Measurements from ENCODE around the gene ANKRD9. TPM values are rescaled to one million over a fixed set of nuclear protein-coding genes. Genes with fewer than 3 reads are reported as not detected.

ANKRD9 gene
- total and polyA plus RNA-seq, 7 donors = 9.6 to 36.0 (median 16.4) TPM

GRCh38 chr14:102530828-102531478, 21.4 kb upstream of the ANKRD9 start:
- 24 to 51% methylated on average over 13 of the region's 13 CpGs for WGBS, 2 donors
- TF ChIP-seq POLR2AphosphoS5 (IDR thresholded peaks at IDR 0.05) = no peak
- TF ChIP-seq CTCF (IDR thresholded peaks at IDR 0.05) = no peak
- TF ChIP-seq EP300 (IDR thresholded peaks at IDR 0.05) = no peak
- no peak for TF ChIP-seq POLR2A (IDR thresholded peaks at IDR 0.05)
- no peak overlapping the region for H3K4me3 ChIP-seq
- H3K27me3 ChIP-seq = no peaks in the 10 kb centered on the region
- no peaks in the 10 kb centered on the region for H3K36me3 ChIP-seq
- no peak for DNase-seq
- H3K4me1 ChIP-seq = no peaks in the 10 kb centered on the region
- no peaks in the 10 kb centered on the region for H3K9me3 ChIP-seq
- no peak overlapping the region for H3K27ac ChIP-seq
- intact Hi-C loops (cut with DNase I) = no loop called here

- intact Hi-C loops (cut with DNase I) = loop anchor here (10.0 kb wide), 1 partner anchor 166 kb away; no protein-coding TSS in a partner anchor
- Histone ChIP-seq H3K27ac (no peak overlapping the region), H3K36me3 (no peaks in the 10 kb centered on the region), H3K27me3 (no peaks in the 10 kb centered on the region), H3K4me3 (no peak overlapping the region), H3K4me1 (peaks cover 0 to 13% (median 8%) of the 10 kb centered on the region in 4 donors), H3K9me3 (no peaks in the 10 kb centered on the region)
- TF ChIP-seq POLR2AphosphoS5 (IDR thresholded peaks at IDR 0.05) = no peak
- no peak for TF ChIP-seq POLR2A (IDR thresholded peaks at IDR 0.05)
- no peak for TF ChIP-seq CTCF (IDR thresholded peaks at IDR 0.05)
- no peak for TF ChIP-seq EP300 (IDR thresholded peaks at IDR 0.05)
- no peak for DNase-seq
- WGBS, 2 donors = 81 to 87% methylated on average over 11 of the region's 11 CpGs
These were observed 19.0 kb upstream of the ANKRD9 start for GRCh38 chr14:102528431-102529170.

DNA sequence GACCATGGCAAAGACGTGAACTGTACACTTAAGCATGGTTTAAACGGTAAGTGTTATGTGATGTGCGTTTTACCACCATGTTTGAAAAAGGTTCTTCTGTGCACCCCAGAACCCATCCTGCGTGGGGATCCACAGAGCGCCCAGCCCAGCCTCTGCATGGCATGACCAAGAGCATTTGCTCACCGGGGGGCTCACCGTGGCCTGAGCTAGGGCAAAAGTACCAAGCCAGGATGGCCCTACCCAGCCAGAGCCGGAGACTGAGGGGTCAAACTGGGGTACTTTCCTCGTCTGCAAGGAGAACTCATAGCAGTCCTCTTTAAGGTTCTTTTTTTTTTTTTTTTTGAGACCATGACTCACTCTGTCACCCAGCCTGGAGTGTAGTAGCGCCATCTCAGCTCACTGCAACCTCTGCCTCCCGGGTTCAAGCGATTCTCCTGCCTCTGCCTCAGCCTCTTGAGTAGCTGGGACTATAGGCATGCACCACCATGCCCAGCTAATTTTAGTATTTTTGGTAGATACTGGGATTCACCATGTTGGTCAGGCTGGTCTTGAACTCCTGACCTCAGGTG, 16.4 kb upstream of the ANKRD9 start:
- Histone ChIP-seq H3K36me3 (no peaks in the 10 kb centered on the region), H3K27me3 (no peaks in the 10 kb centered on the region), H3K4me3 (no peak overlapping the region), H3K27ac (no peak overlapping the region), H3K4me1 (peaks cover 0 to 15% (median 11%) of the 10 kb centered on the region in 4 donors), H3K9me3 (no peaks in the 10 kb centered on the region)
- intact Hi-C loops (cut with DNase I) = loop anchor here (2.0 to 10.0 kb wide), 2 partner anchors 67 to 169 kb away; partner anchors contain the start of gene RCOR1
- WGBS, 2 donors = 62 to 85% methylated on average over 12 of the region's 12 CpGs
- DNase-seq = no peak
- TF ChIP-seq EP300 (IDR thresholded peaks at IDR 0.05) (no peak), POLR2A (IDR thresholded peaks at IDR 0.05) (no peak), POLR2AphosphoS5 (IDR thresholded peaks at IDR 0.05) (no peak), CTCF (IDR thresholded peaks at IDR 0.05) (no peak)

DNA sequence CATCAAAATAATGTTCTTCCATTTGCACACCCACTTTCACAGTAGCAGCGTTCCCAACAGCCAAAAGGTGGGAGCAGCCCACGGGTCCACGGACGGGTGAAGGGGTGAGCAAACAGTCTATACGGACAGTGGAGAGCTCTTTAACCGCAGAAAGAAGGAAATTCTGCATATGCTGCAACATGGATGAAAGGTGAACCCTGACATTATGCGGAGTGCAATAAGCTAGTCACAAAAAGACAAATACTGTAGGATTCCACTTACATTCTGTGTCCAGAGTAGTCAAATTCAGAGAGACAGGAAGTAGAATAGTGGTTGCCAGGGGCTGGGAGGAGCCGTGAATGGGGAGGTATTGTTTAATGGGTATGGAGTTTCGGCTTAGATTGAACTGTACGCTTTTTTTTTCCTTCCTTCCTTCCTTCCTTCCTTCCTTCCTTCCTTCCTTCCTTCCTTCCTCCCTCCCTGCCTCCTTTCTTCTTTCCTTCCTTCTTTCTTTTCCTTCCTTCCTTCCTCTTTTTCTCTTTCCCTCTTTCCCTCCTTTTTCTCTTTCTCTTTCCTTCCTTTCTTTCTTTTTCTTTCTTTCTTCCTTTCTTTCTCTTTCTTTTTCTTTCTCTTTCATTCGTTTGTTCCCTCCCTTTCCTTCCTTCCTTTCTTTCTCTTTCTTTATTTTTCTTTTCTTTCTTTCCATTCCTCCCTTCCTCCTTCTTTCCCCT, 15.8 kb upstream of the ANKRD9 start:
- Histone ChIP-seq H3K27ac (peak overlapping the region; percentile 80 to 89 (median 84)), H3K4me3 (peak overlapping the region; percentile 47 to 73 (median 60)), H3K27me3 (no peaks in the 10 kb centered on the region), H3K36me3 (no peaks in the 10 kb centered on the region), H3K9me3 (no peaks in the 10 kb centered on the region), H3K4me1 (peaks cover 0 to 15% (median 11%) of the 10 kb centered on the region in 4 donors)
- WGBS, 2 donors = 1% methylated on average over 11 of the region's 11 CpGs
- TF ChIP-seq EP300 (IDR thresholded peaks at IDR 0.05) (no peak), POLR2A (IDR thresholded peaks at IDR 0.05) (no peak), POLR2AphosphoS5 (IDR thresholded peaks at IDR 0.05) (no peak), CTCF (IDR thresholded peaks at IDR 0.05) (no peak)
- intact Hi-C loops (cut with DNase I) = loop anchor here (2.0 to 10.0 kb wide), 2 partner anchors 67 to 169 kb away; partner anchors contain the start of gene RCOR1
- no peak for DNase-seq

All from sigmoid colon (tissue), 7 donors.